Heart left ventricle (tissue), 16 donors: Measurements from ENCODE around the gene C1orf21. TPM values are rescaled to one million over a fixed set of nuclear protein-coding genes. Genes with fewer than 3 reads are reported as not detected.

Experiments
- ATAC-seq, 4 donors: fragments of 200-7000 bp; cut with Tn5 transposase; one replicate each; pipeline ENCODE4 v1.9.1; 2020 to 2022; ENCODE audit warnings: moderate library complexity in 4 of 4, mild to moderate bottlenecking in 3 of 4, moderate number of reproducible peaks in 1 of 4
- DNase-seq, 5 donors: peaks; one replicate each; pipeline ENCODE4 v3.0.0-alpha.2; 2020
- H3K27ac ChIP-seq, 12 donors: fragments of 200-600 bp; sonication (generic) in 4 of 12; one replicate each; pipeline versions ENCODE4 v1.5.0 to v1.8.0; 2016 to 2022; ENCODE audit warnings: mild to moderate bottlenecking in 2 of 12
- H3K27me3 ChIP-seq, 9 donors: fragments of 200-600 bp; sonication (generic) in 2 of 9; one replicate each; pipeline versions ENCODE4 v1.5.1 to v1.8.0; 2016 to 2022; ENCODE audit warnings: mild to moderate bottlenecking in 3 of 9
- H3K36me3 ChIP-seq, 9 donors: fragments of 200-600 bp; sonication (generic) in 2 of 9; one replicate each; pipeline versions ENCODE4 v1.5.0 to v1.8.0; 2018 to 2022; ENCODE audit warnings: mild to moderate bottlenecking in 2 of 9
- H3K4me1 ChIP-seq, 12 donors: fragments of 200-600 bp; sonication (generic) in 4 of 12; one replicate each; pipeline versions ENCODE4 v1.5.0 to v1.8.0; 2016 to 2022; ENCODE audit warnings: mild to moderate bottlenecking in 3 of 12
- H3K4me3 ChIP-seq, 12 donors: fragments of 200-600 bp; sonication (generic) in 4 of 12; one replicate each; pipeline versions ENCODE4 v1.5.0 to v1.8.0; 2017 to 2022; ENCODE audit warnings: mild to moderate bottlenecking in 9 of 12, moderate library complexity in 4 of 12
- H3K9me3 ChIP-seq, 12 donors: fragments of 200-600 bp; sonication (generic) in 4 of 12; one replicate each; pipeline versions ENCODE4 v1.5.0 to v1.8.0; 2016 to 2022; ENCODE audit warnings: mild to moderate bottlenecking in 1 of 12
- CTCF ChIP-seq, 12 donors: fragments of 200-600 bp; sonication (generic) in 4 of 12; IDR thresholded peaks; one replicate each; pipeline versions ENCODE4 v1.5.0 to v1.8.0; 2018 to 2022; ENCODE audit warnings: antibody characterized with exemption in 12 of 12, mild to moderate bottlenecking in 5 of 12
- POLR2A ChIP-seq, 2 donors: fragments of 450-650 bp; IDR thresholded peaks; one replicate each; pipeline ENCODE4 v1.6.1; 2017; ENCODE audit warnings: antibody characterized with exemption in 2 of 2, mild to moderate bottlenecking in 2 of 2, moderate library complexity in 2 of 2
- WGBS, 4 donors: extraction: QIAGEN DNeasy Blood & Tissue Kit in 2 of 4; methylation state at CpG; one replicate each; pipeline versions ENCODE4 v1.1.5 to v1.1.7; 2013 to 2018; 5-methylcytosine and 5-hydroxymethylcytosine counted together
- intact Hi-C, 10 donors: fragments of 100-400 bp; cut with DNase I; formaldehyde crosslinking; loops; one replicate each; pipeline versions ENCODE4 v1.11.1 to v1.14.2; 2022
- polyA plus RNA-seq, 2 donors: library from polyadenylated mRNA; stranded (reverse); fragments of 200-250 nt; gene quantifications; one replicate each; pipeline ENCODE4 v1.2.3, GENCODE V29; 2013
- total RNA-seq, 9 donors: library from RNA; depleted of rRNA in 2 of 9; stranded (reverse); fragments of >200 nt in 2 of 9; fragmentation: NEBNext Ultra II Directional in 3 of 9; extraction: Animal tissue kit (Norgen Biotek cat#: 25700) in 3 of 9; gene quantifications; one replicate each; pipeline versions ENCODE4 v1.1.0 to v1.2.4, GENCODE V29; 2016 to 2023
- donor health status: ischemic (EF 13 %, LVEDD 7.1; RV severe dilation, severe dysfunction).
- donor health status: healthy with polysubstance abuse.
- donor health status: DM: no; HTN: yes; CAD: no.
- donor health status: DM: no; HTN: no; CAD: no.
- donor health status: ischemic (EF 25% LVEDD 6.9; RV normal size, moderate dysfunction).
- donor health status: ischemic (EF 25% LVEDD 5.7; RV mildly dilated, moderate dysfunction).
- donor health status: healthy.
- donor health status: DM: yes; HTN: yes; CAD: no.
- donor health status: ischemic (EF 35%, LVEDD 5.7; RV mildly dilated, moderate dysfunction).
- donor health status: nonischemic (EF 11% LVEDD 7.7; RV severe dilation, severe dysfunction).
- donor health status: DM: yes; HTN: yes; CAD: no.
- donor health status: PGD.
- donor health status: ischemic (EF 29% LVEDD 5.4; RV normal size, mild dysfunction).
- donor health status: nonischemic (EF 23%, LVEDD 6.1; RV moderate dilation, normal function).

The C1orf21 gene
- total and polyA plus RNA-seq, 11 donors = 32.0 to 81.3 (median 68.4) TPM

GRCh38 chr1:184445997-184446396 is 59.2 kb downstream of the C1orf21 start:
- H3K27ac ChIP-seq = no peak overlapping the region
- peaks cover 0 to 54% (median 23%) of the 10 kb centered on the region in 12 donors for H3K4me1 ChIP-seq
- no peaks in the 10 kb centered on the region for H3K9me3 ChIP-seq
- ATAC-seq (no peak), DNase-seq (no peak)
- no peaks in the 10 kb centered on the region for H3K27me3 ChIP-seq
- intact Hi-C loops = loop anchor here in 1 of 10 donors (10.0 kb wide), 1 partner anchor 51 kb away; no protein-coding TSS in a partner anchor
- no peaks in the 10 kb centered on the region for H3K36me3 ChIP-seq
- no peak for TF ChIP-seq CTCF (IDR thresholded peaks at IDR 0.05)
- no peak for TF ChIP-seq POLR2A (IDR thresholded peaks at IDR 0.05)
- no peak overlapping the region for H3K4me3 ChIP-seq
- WGBS, 4 donors = 86 to 91% (median 88%) methylated on average over 4 of the region's 4 CpGs

- Histone ChIP-seq H3K4me3 (no peak overlapping the region), H3K9me3 (no peaks in the 10 kb centered on the region), H3K27me3 (no peaks in the 10 kb centered on the region), H3K27ac (no peak overlapping the region), H3K4me1 (peaks cover 0 to 51% (median 22%) of the 10 kb centered on the region in 12 donors), H3K36me3 (no peaks in the 10 kb centered on the region)
- intact Hi-C loops = loop anchor here in 1 of 10 donors (10.0 kb wide), 1 partner anchor 53 kb away; no protein-coding TSS in a partner anchor
- DNase-seq (no peak), ATAC-seq (no peak)
- TF ChIP-seq CTCF (IDR thresholded peaks at IDR 0.05) (no peak), POLR2A (IDR thresholded peaks at IDR 0.05) (no peak)
- WGBS, 4 donors = 90 to 94% (median 91%) methylated on average over 6 of the region's 6 CpGs
Measured at GRCh38 chr1:184447651-184448185, 60.9 kb downstream of the C1orf21 start.

- no peak overlapping the region for H3K4me3 ChIP-seq
- TF ChIP-seq POLR2A (IDR thresholded peaks at IDR 0.05) = no peak
- 95 to 97% (median 96%) methylated on average over 3 to 4 of the region's 4 CpGs for WGBS, 4 donors
- no peak overlapping the region for H3K27ac ChIP-seq
- no peaks in the 10 kb centered on the region for H3K27me3 ChIP-seq
- no peaks in the 10 kb centered on the region for H3K36me3 ChIP-seq
- H3K4me1 ChIP-seq = peaks cover 0 to 45% (median 20%) of the 10 kb centered on the region in 12 donors
- no peaks in the 10 kb centered on the region for H3K9me3 ChIP-seq
- intact Hi-C loops = loop anchor here in 1 of 10 donors (10.0 kb wide), 1 partner anchor 55 kb away; no protein-coding TSS in a partner anchor
- no peak for DNase-seq
- ATAC-seq = peak in 2 of 4 donors; percentile 17 to 44
Measured at GRCh38 chr1:184449916-184450315, 63.1 kb downstream of the C1orf21 start.

- intact Hi-C loops = no loop called here
- Histone ChIP-seq H3K36me3 (no peaks in the 10 kb centered on the region), H3K27ac (peak overlapping the region in 1 of 12 donors; percentile 57), H3K9me3 (no peaks in the 10 kb centered on the region), H3K4me1 (peaks cover 0 to 73% (median 55%) of the 10 kb centered on the region in 12 donors), H3K27me3 (no peaks in the 10 kb centered on the region), H3K4me3 (no peak overlapping the region)
- TF ChIP-seq CTCF (IDR thresholded peaks at IDR 0.05) (no peak), POLR2A (IDR thresholded peaks at IDR 0.05) (no peak)
- DNase-seq (no peak), ATAC-seq (no peak)
- WGBS, 4 donors = 55 to 70% (median 65%) methylated on average over 1 of the region's 1 CpG
Measured at GRCh38 chr1:184455786-184456185, 69.0 kb downstream of the C1orf21 start.
